Tibial artery (tissue), 4 donors: ENCODE data around the gene RRAGC.

Experiments used
- DNase-seq, 2 donors: peaks; one replicate each; pipeline ENCODE4 v3.0.0-alpha.2; 2019
- H3K27ac ChIP-seq, 2 donors: fragments of 200-600 bp; sonication (generic) in 1 of 2; 1 replicate in 1 of 2; 2 replicates in 1 of 2; pipeline ENCODE4 v1.5.1; 2018 to 2019; ENCODE audit warnings: mild to moderate bottlenecking in 1 of 2
- H3K27me3 ChIP-seq, 2 donors: fragments of 200-600 bp; sonication (generic) in 1 of 2; one replicate each; pipeline versions ENCODE4 v1.5.1 to v1.6.0; 2016 to 2019
- H3K36me3 ChIP-seq, 3 donors: fragments of 200-600 bp; sonication (generic) in 2 of 3; one replicate each; pipeline ENCODE4 v1.5.1; 2016 to 2019; ENCODE audit warnings: mild to moderate bottlenecking in 2 of 3
- H3K4me1 ChIP-seq, 4 donors: fragments of 200-600 bp; sonication (generic) in 2 of 4; 1 replicate in 3 of 4; 2 replicates in 1 of 4; pipeline ENCODE4 v1.5.1; 2016 to 2019
- H3K4me3 ChIP-seq, 2 donors: fragments of 200-600 bp; sonication (generic) in 1 of 2; 1 replicate in 1 of 2; 2 replicates in 1 of 2; pipeline ENCODE4 v1.5.1; 2018 to 2019; ENCODE audit warnings: mild to moderate bottlenecking in 2 of 2
- H3K9me3 ChIP-seq, 3 donors: fragments of 200-600 bp; sonication (generic) in 1 of 3; one replicate each; pipeline ENCODE4 v1.5.1; 2016 to 2019
- CTCF ChIP-seq, 2 experiments: fragments of 200-600 bp in 1 of 2; fragments of 450-650 bp in 1 of 2; IDR thresholded peaks; one replicate each; pipeline ENCODE4 v1.5.1; 2017 to 2019; ENCODE audit warnings: antibody characterized with exemption in 2 of 2, mild to moderate bottlenecking in 1 of 2, moderate library complexity in 1 of 2
- intact Hi-C: fragments of 100-400 bp; cut with DNase I; formaldehyde crosslinking; loops from one replicate; pipeline ENCODE4 v1.15.0; 2023; ENCODE audit warnings: low total_unique reads

Gene RRAGC

GRCh38 chr1:38885092-38885491 lies 25.5 kb upstream of the RRAGC start:
- Histone ChIP-seq H3K27ac (no peak overlapping the region), H3K9me3 (no peaks in the 10 kb centered on the region), H3K4me3 (no peak overlapping the region), H3K36me3 (no peaks in the 10 kb centered on the region), H3K27me3 (no peaks in the 10 kb centered on the region), H3K4me1 (no peaks in the 10 kb centered on the region)
- intact Hi-C loops = no loop called here
- no peak for TF ChIP-seq CTCF (IDR thresholded peaks at IDR 0.05)
- no peak for DNase-seq

- H3K36me3 ChIP-seq = no peaks in the 10 kb centered on the region
- DNase-seq = no peak
- H3K4me3 ChIP-seq = no peak within 1 kb of the TSS
- H3K9me3 ChIP-seq = no peaks in the 10 kb centered on the region
- H3K27me3 ChIP-seq = no peaks in the 10 kb centered on the region
- intact Hi-C loops = no loop called here
- no peaks in the 10 kb centered on the region for H3K4me1 ChIP-seq
- no peak within 1 kb of the TSS for H3K27ac ChIP-seq
- TF ChIP-seq CTCF (IDR thresholded peaks at IDR 0.05) = no peak
Observed at GRCh38 chr1:38881487-38881886, 21.9 kb upstream of the RRAGC start, which contains the start of gene GJA9. TSS of gene GJA9 (minus strand) at chr1:38881587. CDS start at chr1:38876098, 5,489 bp downstream.

GRCh38 chr1:38875811-38876210 lies 16.2 kb upstream of the RRAGC start:
- H3K27ac ChIP-seq = no peak overlapping the region
- H3K9me3 ChIP-seq = no peaks in the 10 kb centered on the region
- no peaks in the 10 kb centered on the region for H3K27me3 ChIP-seq
- no peak for TF ChIP-seq CTCF (IDR thresholded peaks at IDR 0.05)
- peaks cover 0 to 22% (median 14%) of the 10 kb centered on the region in 4 donors for H3K4me1 ChIP-seq
- no peak overlapping the region for H3K4me3 ChIP-seq
- no peaks in the 10 kb centered on the region for H3K36me3 ChIP-seq
- intact Hi-C loops = no loop called here
- no peak for DNase-seq

GRCh38 chr1:38873027-38873969 lies 13.7 kb upstream of the RRAGC start, which contains the start of gene MYCBP:
TSS of gene MYCBP (minus strand) at chr1:38873348. CDS start at chr1:38873305, 43 bp downstream.
- peak; percentile 93 to 98 for DNase-seq
- no peaks in the 10 kb centered on the region for H3K9me3 ChIP-seq
- peaks cover 0 to 22% (median 14%) of the 10 kb centered on the region in 4 donors for H3K4me1 ChIP-seq
- H3K27me3 ChIP-seq = no peaks in the 10 kb centered on the region
- peak within 1 kb of the TSS; percentile 74 to 91 for H3K4me3 ChIP-seq
- no peaks in the 10 kb centered on the region for H3K36me3 ChIP-seq
- TF ChIP-seq CTCF (IDR thresholded peaks at IDR 0.05) = peak; percentile 21 to 50
- intact Hi-C loops = no loop called here
- peak within 1 kb of the TSS; percentile 62 to 77 for H3K27ac ChIP-seq

- intact Hi-C loops = no loop called here
- H3K27ac ChIP-seq = peak overlapping the region; percentile 62 to 77
Observed at GRCh38 chr1:38872401-38873026, 12.9 kb upstream of the RRAGC start.

More at GRCh38 chr1:38872401-38873026, 12.9 kb upstream of the RRAGC start:
- Histone ChIP-seq H3K4me3 (peak overlapping the region; percentile 74 to 91), H3K9me3 (no peaks in the 10 kb centered on the region), H3K27me3 (no peaks in the 10 kb centered on the region), H3K4me1 (peaks cover 0 to 22% (median 14%) of the 10 kb centered on the region in 4 donors), H3K36me3 (no peaks in the 10 kb centered on the region)
- DNase-seq = no peak
- TF ChIP-seq CTCF (IDR thresholded peaks at IDR 0.05) = no peak
